SK-N-SH treated with all-trans-retinoic acid at 6 μM for 48 hours (cell line): Measurements from ENCODE around the gene ATP8B2.

ENCODE experiments used
- ATAC-seq: fragments of 200-7000 bp; cut with Tn5 transposase; 3 replicates; pipeline ENCODE4 v1.9.1; 2020; ENCODE audit warnings: mild to moderate bottlenecking, moderate library complexity
- ARNTL ChIP-seq: fragments of 450-650 bp; formaldehyde crosslinking; IDR thresholded peaks from 2 replicates; pipeline ENCODE4 v1.5.0; 2020; ENCODE audit warnings: low read depth, mild to moderate bottlenecking, moderate library complexity, borderline replicate concordance
- BACH2 ChIP-seq: fragments of 250-450 bp; sonication (Bioruptor Pico); IDR thresholded peaks from 2 replicates; pipeline ENCODE4 v1.9.0; 2021; ENCODE audit warnings: mild to moderate bottlenecking, borderline replicate concordance
- CSDC2 ChIP-seq: fragments of 250-450 bp; sonication (Bioruptor Pico); IDR thresholded peaks from 2 replicates; pipeline ENCODE4 v1.5.0; 2020; ENCODE audit warnings: mild to moderate bottlenecking, moderate library complexity
- ESRRG ChIP-seq: fragments of 250-450 bp; sonication (Bioruptor Pico); IDR thresholded peaks from 2 replicates; pipeline ENCODE4 v1.6.1; 2021; ENCODE audit warnings: mild to moderate bottlenecking
- GLIS3 ChIP-seq: fragments of 250-450 bp; sonication (Bioruptor Pico); IDR thresholded peaks from 2 replicates; pipeline ENCODE4 v1.5.0; 2020; ENCODE audit warnings: mild to moderate bottlenecking, moderate library complexity
- OSR1 ChIP-seq: fragments of 250-450 bp; sonication (Bioruptor Pico); IDR thresholded peaks from 2 replicates; pipeline ENCODE4 v1.8.0; 2022; ENCODE audit warnings: moderate library complexity, mild to moderate bottlenecking, inconsistent platforms
- PPARA ChIP-seq: fragments of 250-450 bp; sonication (Bioruptor Pico); IDR thresholded peaks from 2 replicates; pipeline ENCODE4 v1.5.0; 2020; ENCODE audit warnings: mild to moderate bottlenecking, borderline replicate concordance
- RARB ChIP-seq: fragments of 250-450 bp; sonication (Bioruptor Pico); IDR thresholded peaks from 2 replicates; pipeline ENCODE4 v1.8.0; 2021; ENCODE audit warnings: mild to moderate bottlenecking, moderate library complexity
- SNAI2 ChIP-seq: fragments of 250-450 bp; sonication (Bioruptor Pico); IDR thresholded peaks from 2 replicates; pipeline ENCODE4 v1.5.0; 2020; ENCODE audit warnings: mild to moderate bottlenecking, moderate library complexity
- TCF4 ChIP-seq: fragments of 250-450 bp; sonication (Bioruptor Pico); IDR thresholded peaks from 2 replicates; pipeline ENCODE4 v1.8.0; 2021; ENCODE audit warnings: mild to moderate bottlenecking, moderate library complexity, borderline replicate concordance
- TOX ChIP-seq: fragments of 250-450 bp; sonication (Bioruptor Pico); IDR thresholded peaks from 2 replicates; pipeline ENCODE4 v1.8.0; 2021; ENCODE audit warnings: mild to moderate bottlenecking, moderate library complexity, borderline replicate concordance
- ZC3H10 ChIP-seq: fragments of 250-450 bp; sonication (Bioruptor Pico); IDR thresholded peaks from 2 replicates; pipeline ENCODE4 v1.5.1; 2021; ENCODE audit warnings: mild to moderate bottlenecking, moderate library complexity
- ZFP3 ChIP-seq: fragments of 250-450 bp; sonication (Bioruptor Pico); IDR thresholded peaks from 2 replicates; pipeline ENCODE4 v1.5.0; 2020; ENCODE audit warnings: mild to moderate bottlenecking, moderate library complexity
- ZFP30 ChIP-seq: fragments of 450-650 bp; formaldehyde crosslinking; IDR thresholded peaks from 2 replicates; pipeline ENCODE4 v1.5.0; 2022; ENCODE audit warnings: mild to moderate bottlenecking, moderate library complexity
- ZNF70 ChIP-seq: fragments of 450-650 bp; formaldehyde crosslinking; IDR thresholded peaks from 2 replicates; pipeline ENCODE4 v1.5.0; 2020; ENCODE audit warnings: mild to moderate bottlenecking, moderate library complexity
- ZNF8 ChIP-seq: fragments of 450-650 bp; formaldehyde crosslinking; IDR thresholded peaks from 2 replicates; pipeline ENCODE4 v1.5.0; 2020; ENCODE audit warnings: mild to moderate bottlenecking, moderate library complexity
- TF ChIP-seq, protein P1 (sequence below): fragments of 250-450 bp; sonication (Bioruptor Pico); IDR thresholded peaks from 2 replicates; pipeline ENCODE4 v1.8.0; 2021; ENCODE audit warnings: low read depth, mild to moderate bottlenecking, moderate library complexity, borderline replicate concordance
- TF ChIP-seq, protein P2 (sequence below): fragments of 250-450 bp; sonication (Bioruptor Pico); IDR thresholded peaks from 2 replicates; pipeline ENCODE4 v1.5.1; 2021; ENCODE audit warnings: mild to moderate bottlenecking, moderate library complexity
- TF ChIP-seq, protein P3 (sequence below): fragments of 250-450 bp; sonication (Bioruptor Pico); IDR thresholded peaks from 2 replicates; pipeline ENCODE4 v1.5.1; 2020; ENCODE audit warnings: low read depth, mild to moderate bottlenecking, moderate library complexity

The ATP8B2 gene

DNA sequence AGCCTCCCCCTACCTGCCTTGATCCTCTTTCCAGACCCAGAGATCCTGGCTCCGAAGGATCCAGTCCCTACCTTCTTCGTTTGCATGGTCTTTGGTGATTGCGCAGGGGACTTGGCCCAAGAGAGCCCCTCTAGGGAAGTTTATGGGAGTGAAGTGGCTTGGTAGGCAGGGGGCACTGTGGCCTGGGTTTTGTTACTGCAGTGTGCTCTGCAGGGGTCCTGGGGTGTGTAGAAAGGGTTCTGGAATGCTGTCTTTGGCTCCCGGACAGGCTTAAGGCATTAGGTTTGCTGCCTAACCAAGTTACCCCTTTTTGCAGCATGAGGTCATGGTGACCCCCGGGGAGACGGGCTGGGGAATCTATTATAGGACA, 3.8 kb downstream of the ATP8B2 start (continued):
- no peak for TF ChIP-seq ZFP30 (CRISPR knock-in tag)
- no peak for TF ChIP-seq PPARA (CRISPR knock-in tag)
- no peak for TF ChIP-seq ZNF8 (CRISPR knock-in tag)
- TF ChIP-seq RARB (CRISPR knock-in tag): no peak
- no peak for TF ChIP-seq ZFP3 (CRISPR knock-in tag)
- TF ChIP-seq ESRRG (CRISPR knock-in tag): no peak

DNA sequence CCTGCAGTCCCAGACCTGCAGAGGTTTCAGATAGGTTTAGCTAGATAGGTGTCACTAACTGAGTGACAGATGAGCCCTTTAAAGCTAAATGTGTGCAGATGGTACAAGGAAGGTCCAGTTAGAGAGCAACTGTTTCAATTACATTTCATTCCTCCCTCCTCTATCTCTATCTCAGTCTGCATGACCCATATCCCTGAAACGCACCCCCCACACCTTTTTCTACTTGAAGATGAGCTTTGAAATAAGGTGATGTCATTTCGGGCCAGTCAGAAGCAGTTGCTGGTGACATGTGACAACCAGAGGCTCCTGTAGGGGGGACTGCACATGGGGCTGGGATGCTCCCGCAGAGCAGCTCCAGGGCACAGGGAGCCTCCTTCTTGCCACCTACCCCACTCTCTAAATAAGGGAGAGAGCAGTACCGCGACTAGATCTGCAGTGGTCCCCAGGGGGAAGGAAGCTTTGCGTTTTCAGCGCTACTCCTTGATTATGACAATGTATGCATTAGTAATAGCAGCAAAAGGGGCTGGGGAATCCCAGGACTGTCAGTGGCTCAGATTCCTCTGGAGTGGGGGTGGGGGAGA, 4.3 kb downstream of the ATP8B2 start:
- TF ChIP-seq ZNF8 (CRISPR knock-in tag): no peak
- no peak for TF ChIP-seq SNAI2 (CRISPR knock-in tag)
- TF ChIP-seq ZFP30 (CRISPR knock-in tag): no peak
- no peak for TF ChIP-seq TOX (CRISPR knock-in tag)
- TF ChIP-seq, protein P1, sequence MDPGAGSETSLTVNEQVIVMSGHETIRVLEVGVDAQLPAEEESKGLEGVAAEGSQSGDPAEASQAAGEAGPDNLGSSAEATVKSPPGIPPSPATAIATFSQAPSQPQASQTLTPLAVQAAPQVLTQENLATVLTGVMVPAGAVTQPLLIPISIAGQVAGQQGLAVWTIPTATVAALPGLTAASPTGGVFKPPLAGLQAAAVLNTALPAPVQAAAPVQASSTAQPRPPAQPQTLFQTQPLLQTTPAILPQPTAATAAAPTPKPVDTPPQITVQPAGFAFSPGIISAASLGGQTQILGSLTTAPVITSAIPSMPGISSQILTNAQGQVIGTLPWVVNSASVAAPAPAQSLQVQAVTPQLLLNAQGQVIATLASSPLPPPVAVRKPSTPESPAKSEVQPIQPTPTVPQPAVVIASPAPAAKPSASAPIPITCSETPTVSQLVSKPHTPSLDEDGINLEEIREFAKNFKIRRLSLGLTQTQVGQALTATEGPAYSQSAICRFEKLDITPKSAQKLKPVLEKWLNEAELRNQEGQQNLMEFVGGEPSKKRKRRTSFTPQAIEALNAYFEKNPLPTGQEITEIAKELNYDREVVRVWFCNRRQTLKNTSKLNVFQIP (CRISPR knock-in tag): no peak
- no peak for TF ChIP-seq ZNF70
- TF ChIP-seq, all 23 proteins: peak for 0
- no peak for ATAC-seq

DNA sequence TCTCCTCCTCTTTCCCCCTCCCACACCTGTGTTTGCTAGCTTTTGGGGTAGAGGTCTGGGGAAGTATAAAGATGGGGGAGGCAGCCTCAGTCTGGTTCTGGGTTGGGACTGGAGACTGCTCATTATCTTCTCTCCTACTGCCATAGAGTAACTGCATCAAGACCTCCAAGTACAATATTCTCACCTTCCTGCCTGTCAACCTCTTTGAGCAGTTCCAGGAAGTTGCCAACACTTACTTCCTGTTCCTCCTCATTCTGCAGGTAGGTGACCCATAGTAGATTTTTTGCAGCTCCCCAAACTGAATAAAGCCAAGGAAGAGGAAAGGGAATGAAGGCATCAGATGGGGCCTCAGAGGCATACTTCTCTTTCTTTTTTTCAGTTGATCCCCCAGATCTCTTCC, 5.3 kb downstream of the ATP8B2 start:
- no peak for ATAC-seq
- TF ChIP-seq PPARA (CRISPR knock-in tag): no peak
- no peak for TF ChIP-seq SNAI2 (CRISPR knock-in tag)

DNA sequence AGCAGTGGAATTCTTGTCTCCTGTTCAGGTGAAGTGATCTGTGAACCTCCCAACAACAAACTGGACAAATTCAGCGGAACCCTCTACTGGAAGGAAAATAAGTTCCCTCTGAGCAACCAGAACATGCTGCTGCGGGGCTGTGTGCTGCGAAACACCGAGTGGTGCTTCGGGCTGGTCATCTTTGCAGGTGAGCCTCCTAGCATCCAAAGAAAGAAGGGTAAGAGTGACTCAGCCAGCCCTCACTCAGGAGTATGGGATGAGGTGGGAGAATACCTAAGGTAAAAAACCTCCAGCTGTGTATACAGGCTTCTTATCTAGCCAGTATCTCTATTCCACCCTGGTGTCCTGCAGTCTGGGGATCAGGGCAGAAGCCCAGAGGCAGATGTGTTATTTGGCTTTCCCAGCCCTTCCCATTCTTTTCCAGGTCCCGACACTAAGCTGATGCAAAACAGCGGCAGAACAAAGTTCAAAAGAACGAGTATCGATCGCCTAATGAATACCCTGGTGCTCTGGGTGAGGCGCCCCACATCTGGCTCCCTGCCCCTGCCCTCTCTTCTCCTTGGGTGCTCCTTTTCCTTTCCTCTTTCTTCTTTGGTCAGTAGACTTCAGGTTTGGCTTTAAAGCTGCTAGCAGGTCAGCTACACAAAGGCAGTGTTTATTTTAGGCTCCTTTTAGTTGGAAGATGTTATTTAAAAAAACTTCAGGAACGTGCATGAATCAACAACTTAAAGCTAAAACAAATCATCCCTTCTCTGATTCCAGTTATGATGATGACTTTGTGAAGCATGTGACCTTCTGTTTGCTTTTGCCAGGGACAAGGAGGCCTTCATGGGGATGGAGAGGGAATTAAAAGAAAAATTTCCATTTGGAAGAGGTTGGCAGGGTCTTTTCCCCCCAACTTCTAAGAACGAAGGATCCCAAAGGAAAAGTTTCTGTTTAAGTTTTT, 9.0 kb downstream of the ATP8B2 start:
- ATAC-seq: no peak
- TF ChIP-seq, protein P2, sequence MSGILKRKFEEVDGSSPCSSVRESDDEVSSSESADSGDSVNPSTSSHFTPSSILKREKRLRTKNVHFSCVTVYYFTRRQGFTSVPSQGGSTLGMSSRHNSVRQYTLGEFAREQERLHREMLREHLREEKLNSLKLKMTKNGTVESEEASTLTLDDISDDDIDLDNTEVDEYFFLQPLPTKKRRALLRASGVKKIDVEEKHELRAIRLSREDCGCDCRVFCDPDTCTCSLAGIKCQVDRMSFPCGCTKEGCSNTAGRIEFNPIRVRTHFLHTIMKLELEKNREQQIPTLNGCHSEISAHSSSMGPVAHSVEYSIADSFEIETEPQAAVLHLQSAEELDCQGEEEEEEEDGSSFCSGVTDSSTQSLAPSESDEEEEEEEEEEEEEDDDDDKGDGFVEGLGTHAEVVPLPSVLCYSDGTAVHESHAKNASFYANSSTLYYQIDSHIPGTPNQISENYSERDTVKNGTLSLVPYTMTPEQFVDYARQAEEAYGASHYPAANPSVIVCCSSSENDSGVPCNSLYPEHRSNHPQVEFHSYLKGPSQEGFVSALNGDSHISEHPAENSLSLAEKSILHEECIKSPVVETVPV (CRISPR knock-in tag): no peak
- no peak for TF ChIP-seq ESRRG (CRISPR knock-in tag)
- TF ChIP-seq ZNF70: no peak
- no peak for TF ChIP-seq GLIS3 (CRISPR knock-in tag)
- no peak for TF ChIP-seq PPARA (CRISPR knock-in tag)
- no peak for TF ChIP-seq BACH2 (CRISPR knock-in tag)
- TF ChIP-seq ZC3H10: no peak
- TF ChIP-seq ARNTL (CRISPR knock-in tag): no peak
- TF ChIP-seq ZFP3 (CRISPR knock-in tag): no peak
- no peak for TF ChIP-seq ZFP30 (CRISPR knock-in tag)
- no peak for TF ChIP-seq TOX (CRISPR knock-in tag)
- no peak for TF ChIP-seq TCF4 (CRISPR knock-in tag)
- TF ChIP-seq OSR1 (CRISPR knock-in tag): no peak
- TF ChIP-seq CSDC2: no peak
- no peak for TF ChIP-seq SNAI2 (CRISPR knock-in tag)
- TF ChIP-seq, protein P1 (CRISPR knock-in tag): no peak
- TF ChIP-seq, protein P3, sequence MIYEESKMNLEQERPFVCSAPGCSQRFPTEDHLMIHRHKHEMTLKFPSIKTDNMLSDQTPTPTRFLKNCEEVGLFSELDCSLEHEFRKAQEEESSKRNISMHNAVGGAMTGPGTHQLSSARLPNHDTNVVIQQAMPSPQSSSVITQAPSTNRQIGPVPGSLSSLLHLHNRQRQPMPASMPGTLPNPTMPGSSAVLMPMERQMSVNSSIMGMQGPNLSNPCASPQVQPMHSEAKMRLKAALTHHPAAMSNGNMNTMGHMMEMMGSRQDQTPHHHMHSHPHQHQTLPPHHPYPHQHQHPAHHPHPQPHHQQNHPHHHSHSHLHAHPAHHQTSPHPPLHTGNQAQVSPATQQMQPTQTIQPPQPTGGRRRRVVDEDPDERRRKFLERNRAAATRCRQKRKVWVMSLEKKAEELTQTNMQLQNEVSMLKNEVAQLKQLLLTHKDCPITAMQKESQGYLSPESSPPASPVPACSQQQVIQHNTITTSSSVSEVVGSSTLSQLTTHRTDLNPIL (CRISPR knock-in tag): no peak
